Panc1 (cell line): Measurements from ENCODE around the gene DSG1. TPM values are rescaled to one million over a fixed set of nuclear protein-coding genes. Genes with fewer than 3 reads are reported as not detected.

Experiments used
- ATAC-seq: fragments of 200-7000 bp; cut with Tn5 transposase; 2 replicates; pipeline ENCODE4 v1.9.1; 2020; ENCODE audit warnings: mild to moderate bottlenecking, moderate library complexity
- BruUV-seq: library from RNA; stranded (reverse); fragments of 400-500 nt; replicated peaks from 2 replicates; lab custom pipeline; 2021; lab: Mats Ljungman, UMichigan
- CTCF ChIA-PET: fragments of 300-600 bp; sonication (Branson Sonifier 250); formaldehyde crosslinking; loops from one replicate; lab custom pipeline; 2022; ENCODE audit warnings: antibody characterized with exemption; lab: Charles Lee
- POLR2A ChIA-PET: fragments of 300-600 bp; sonication (Branson Sonifier 250); formaldehyde crosslinking; loops from one replicate; lab custom pipeline; 2022; ENCODE audit warnings: antibody characterized with exemption; lab: Charles Lee
- DNase-seq: peaks from one replicate; pipeline ENCODE4 v3.0.0-alpha.2; 2010; ENCODE audit warnings: low read depth, low spot score
- H3K27ac ChIP-seq: 2 replicates; pipeline ENCODE4 v1.5.1; 2011; ENCODE audit warnings: mild to moderate bottlenecking, low read length, inconsistent platforms
- H3K27me3 ChIP-seq: fragments of 200-500 bp; sonication (Bioruptor generic); 2 replicates; pipeline ENCODE4 v1.6.0; 2014; ENCODE audit warnings: low read length, inconsistent platforms; ENCODE audit not compliant: control insufficient read depth, insufficient read depth
- H3K36me3 ChIP-seq: fragments of 200-500 bp; sonication (Bioruptor generic); 2 replicates; pipeline ENCODE4 v1.5.1; 2014; ENCODE audit warnings: inconsistent platforms, mild to moderate bottlenecking, low read length, moderate library complexity; ENCODE audit not compliant: control insufficient read depth, insufficient read depth
- H3K4me1 ChIP-seq: 2 replicates; pipeline ENCODE4 v1.5.1; 2011; ENCODE audit warnings: inconsistent platforms, mild to moderate bottlenecking, low read length, moderate library complexity; ENCODE audit not compliant: control insufficient read depth, insufficient read depth
- H3K4me3 ChIP-seq, 2 experiments: 2 replicates each; pipeline ENCODE4 v1.5.1; 2011 to 2012; ENCODE audit warnings: low read depth in 2 of 2, low read length in 2 of 2, mild to moderate bottlenecking in 2 of 2, inconsistent platforms in 1 of 2, moderate library complexity in 1 of 2
- H3K9me3 ChIP-seq: fragments of 200-500 bp; sonication (Bioruptor generic); 2 replicates; pipeline ENCODE4 v1.5.1; 2014; ENCODE audit warnings: low read depth, mild to moderate bottlenecking, inconsistent platforms, low read length, moderate library complexity; ENCODE audit not compliant: control insufficient read depth, insufficient read depth
- CTCF ChIP-seq: fragments of 450-650 bp; IDR thresholded peaks from 2 replicates; pipeline ENCODE4 v1.5.1; 2017; ENCODE audit warnings: mild to moderate bottlenecking
- POLR2AphosphoS5 ChIP-seq: IDR thresholded peaks from 2 replicates; pipeline ENCODE4 v1.6.1; 2012; ENCODE audit warnings: mild to moderate bottlenecking, low read depth, low read length, moderate library complexity
- REST ChIP-seq, 2 experiments: IDR thresholded peaks; 2 replicates each; pipeline ENCODE4 v1.6.1; 2011 to 2012; ENCODE audit warnings: low read depth in 2 of 2, control low read depth in 1 of 2, low read length in 1 of 2, mild to moderate bottlenecking in 1 of 2, moderate library complexity in 1 of 2; ENCODE audit not compliant: insufficient read depth in 1 of 2
- SIN3A ChIP-seq: IDR thresholded peaks from 2 replicates; pipeline ENCODE4 v1.6.1; 2012; ENCODE audit warnings: low read depth, mild to moderate bottlenecking, low read length, moderate library complexity, borderline replicate concordance; ENCODE audit not compliant: insufficient read depth
- TCF7L2 ChIP-seq: IDR thresholded peaks from 2 replicates; pipeline ENCODE4 v1.6.1; 2011; ENCODE audit warnings: mild to moderate bottlenecking, low read depth, low read length, inconsistent platforms
- in situ Hi-C: cut with HindIII; loops from 2 replicates; pipeline ENCODE4 v1.10.0; 2016; ENCODE audit warnings: low sequenced_read_pairs, low pct_unique_long_range_greater_than_20kb
- intact Hi-C: fragments of 100-400 bp; cut with micrococcal nuclease; formaldehyde crosslinking; loops from one replicate; pipeline ENCODE4 v1.10.0; 2022; ENCODE audit not compliant: unreplicated experiment
- total RNA-seq: library from RNA; stranded (reverse); gene quantifications from one replicate; pipeline ENCODE4 v1.2.1, GENCODE V29; 2021; ENCODE audit not compliant: unreplicated experiment

Gene DSG1
- total RNA-seq, 1 experiment from 2014 or later: not detected

GRCh38 chr18:31291688-31292087, 26.3 kb upstream of the DSG1 start:
- no TSS peak for BruUV-seq
- TF ChIP-seq REST (IDR thresholded peaks at IDR 0.05; ENCODE audit: insufficient read depth in 1 of 2, low read depth in 2 of 2, low read length in 1 of 2) (no peak), TCF7L2 (no peak), CTCF (no peak), SIN3A (no peak), POLR2AphosphoS5 (no peak)
- ATAC-seq: no peak
- ChIA-PET POLR2A (interaction anchor here (0.7 kb wide), 1 partner anchor 37 kb away, joined by 3 read pairs; no protein-coding TSS in a partner anchor), CTCF (no interaction called here)
- in situ Hi-C loops: no loop called here
- H3K27me3 ChIP-seq: no peaks in the 10 kb centered on the region
- H3K4me3 ChIP-seq: no peak overlapping the region
- no peaks in the 10 kb centered on the region for H3K36me3 ChIP-seq
- no peak overlapping the region for H3K27ac ChIP-seq
- H3K9me3 ChIP-seq: no peaks in the 10 kb centered on the region
- no peaks in the 10 kb centered on the region for H3K4me1 ChIP-seq
- DNase-seq: no peak
- intact Hi-C loops: no loop called here

GRCh38 chr18:31294199-31294747, 23.7 kb upstream of the DSG1 start:
- CTCF ChIA-PET: no interaction called here

More at GRCh38 chr18:31294199-31294747, 23.7 kb upstream of the DSG1 start:
- H3K36me3 ChIP-seq: no peaks in the 10 kb centered on the region
- in situ Hi-C loops: no loop called here
- no peak overlapping the region for H3K27ac ChIP-seq
- POLR2A ChIA-PET: no interaction called here
- H3K9me3 ChIP-seq: no peaks in the 10 kb centered on the region
- no peak overlapping the region for H3K4me3 ChIP-seq
- intact Hi-C loops: no loop called here
- TF ChIP-seq CTCF (no peak), TCF7L2 (no peak), REST (IDR thresholded peaks at IDR 0.05; ENCODE audit: insufficient read depth in 1 of 2, low read depth in 2 of 2, low read length in 1 of 2) (no peak), POLR2AphosphoS5 (no peak)
- H3K27me3 ChIP-seq: no peaks in the 10 kb centered on the region
- BruUV-seq: no TSS peak
- no peaks in the 10 kb centered on the region for H3K4me1 ChIP-seq
- ATAC-seq (no peak), DNase-seq (no peak)
